Fibroblast of mammary gland (primary cell): ENCODE measurements around the gene FBXL14.

Source experiments
- DNase-seq: peaks from one replicate; pipeline ENCODE4 v3.0.0-alpha.2; 2010; ENCODE audit warnings: low read depth
- H3K4me3 ChIP-seq: 2 replicates; pipeline ENCODE4 v1.5.1; 2011; ENCODE audit warnings: low read depth, mild to moderate bottlenecking, low read length, moderate library complexity; ENCODE audit not compliant: control insufficient read depth
- TF ChIP-seq, protein P1 (sequence below): conservative IDR thresholded peaks from 2 replicates; pipeline ENCODE4 v1.5.1; 2011; ENCODE audit warnings: low read depth, low read length, inconsistent platforms; ENCODE audit not compliant: control insufficient read depth, insufficient read depth

Gene FBXL14

DNA sequence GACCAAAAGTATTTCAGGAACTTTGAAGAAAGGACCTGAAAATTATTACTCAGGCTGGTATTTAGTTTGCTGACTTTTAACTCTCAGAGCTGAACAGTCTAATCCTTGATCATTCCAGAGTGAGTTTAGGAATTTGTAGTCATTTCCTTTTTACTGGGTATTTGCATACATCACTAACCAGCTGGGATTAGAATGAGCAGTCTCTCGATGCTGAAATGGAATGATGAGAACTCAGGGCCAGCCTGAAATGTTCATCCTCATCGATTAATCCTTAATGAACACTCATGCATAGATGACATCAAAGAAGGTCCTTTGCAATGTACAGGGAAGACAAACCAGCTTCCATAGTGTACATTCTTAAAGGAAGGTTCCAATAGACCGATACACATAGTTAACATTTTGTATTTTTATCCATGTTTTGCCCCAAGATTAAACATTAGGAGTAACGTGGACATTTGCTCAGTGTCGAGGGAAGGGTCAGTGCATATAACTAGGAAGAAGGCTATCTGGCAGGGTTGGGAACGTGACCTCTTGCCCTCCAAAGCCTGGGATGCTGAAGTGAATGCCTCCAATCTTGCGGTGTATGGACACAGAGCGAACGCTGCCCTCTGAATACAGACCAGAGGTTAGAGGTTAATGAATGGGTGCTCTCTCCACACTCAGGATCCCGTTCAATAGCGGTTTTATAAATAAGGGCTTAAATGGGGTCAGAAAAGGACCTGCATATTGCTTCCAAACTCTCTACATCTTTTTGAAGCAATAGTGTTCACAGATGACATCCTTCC lies 14.5 kb downstream of the FBXL14 start:
- DNase-seq: no peak
- no peak overlapping the region for H3K4me3 ChIP-seq
- TF ChIP-seq, protein P1, sequence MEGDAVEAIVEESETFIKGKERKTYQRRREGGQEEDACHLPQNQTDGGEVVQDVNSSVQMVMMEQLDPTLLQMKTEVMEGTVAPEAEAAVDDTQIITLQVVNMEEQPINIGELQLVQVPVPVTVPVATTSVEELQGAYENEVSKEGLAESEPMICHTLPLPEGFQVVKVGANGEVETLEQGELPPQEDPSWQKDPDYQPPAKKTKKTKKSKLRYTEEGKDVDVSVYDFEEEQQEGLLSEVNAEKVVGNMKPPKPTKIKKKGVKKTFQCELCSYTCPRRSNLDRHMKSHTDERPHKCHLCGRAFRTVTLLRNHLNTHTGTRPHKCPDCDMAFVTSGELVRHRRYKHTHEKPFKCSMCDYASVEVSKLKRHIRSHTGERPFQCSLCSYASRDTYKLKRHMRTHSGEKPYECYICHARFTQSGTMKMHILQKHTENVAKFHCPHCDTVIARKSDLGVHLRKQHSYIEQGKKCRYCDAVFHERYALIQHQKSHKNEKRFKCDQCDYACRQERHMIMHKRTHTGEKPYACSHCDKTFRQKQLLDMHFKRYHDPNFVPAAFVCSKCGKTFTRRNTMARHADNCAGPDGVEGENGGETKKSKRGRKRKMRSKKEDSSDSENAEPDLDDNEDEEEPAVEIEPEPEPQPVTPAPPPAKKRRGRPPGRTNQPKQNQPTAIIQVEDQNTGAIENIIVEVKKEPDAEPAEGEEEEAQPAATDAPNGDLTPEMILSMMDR: no peak

DNA sequence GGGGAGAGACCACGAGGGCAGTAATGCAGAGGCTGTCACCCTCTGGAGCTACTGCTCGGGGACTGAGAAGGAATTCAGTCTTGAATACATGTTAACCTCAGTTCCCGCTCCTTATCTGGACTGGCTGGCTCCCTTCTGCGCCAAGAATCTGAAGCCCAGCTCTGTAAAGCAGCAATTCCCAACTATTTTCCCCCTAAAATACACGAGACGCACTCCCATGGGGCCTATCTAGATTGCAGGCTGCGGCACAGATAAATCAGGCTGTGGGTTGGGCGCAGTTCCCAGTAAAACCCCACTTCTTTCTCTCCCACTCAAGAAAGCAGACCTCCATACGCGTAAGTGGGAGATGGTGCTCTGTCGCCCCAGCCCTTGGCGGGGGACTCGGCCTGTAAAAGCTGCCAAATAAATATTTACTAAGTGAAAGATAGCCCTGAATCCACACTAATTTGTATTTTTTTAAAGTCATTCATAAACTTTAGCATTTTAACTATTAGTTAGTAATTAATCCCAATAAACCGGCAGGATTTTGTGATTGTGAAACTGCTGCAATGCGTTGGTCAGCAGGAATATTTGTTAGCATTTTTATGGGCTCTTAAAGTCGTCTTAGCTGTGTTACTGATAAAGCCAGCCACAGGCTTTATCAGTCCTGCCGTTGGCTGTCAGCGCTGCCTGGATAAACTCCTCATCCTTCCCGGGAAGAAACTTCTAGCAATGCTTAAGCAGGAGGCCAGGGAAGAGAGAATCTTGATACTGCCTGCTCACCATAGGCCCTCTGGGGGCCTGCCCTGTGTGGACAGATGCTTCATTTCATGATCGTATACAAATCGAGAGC lies 17.8 kb downstream of the FBXL14 start:
- peak overlapping the region; percentile 9 for H3K4me3 ChIP-seq
- TF ChIP-seq, protein P1: peak; percentile 11
- peak; percentile 79 for DNase-seq

DNA sequence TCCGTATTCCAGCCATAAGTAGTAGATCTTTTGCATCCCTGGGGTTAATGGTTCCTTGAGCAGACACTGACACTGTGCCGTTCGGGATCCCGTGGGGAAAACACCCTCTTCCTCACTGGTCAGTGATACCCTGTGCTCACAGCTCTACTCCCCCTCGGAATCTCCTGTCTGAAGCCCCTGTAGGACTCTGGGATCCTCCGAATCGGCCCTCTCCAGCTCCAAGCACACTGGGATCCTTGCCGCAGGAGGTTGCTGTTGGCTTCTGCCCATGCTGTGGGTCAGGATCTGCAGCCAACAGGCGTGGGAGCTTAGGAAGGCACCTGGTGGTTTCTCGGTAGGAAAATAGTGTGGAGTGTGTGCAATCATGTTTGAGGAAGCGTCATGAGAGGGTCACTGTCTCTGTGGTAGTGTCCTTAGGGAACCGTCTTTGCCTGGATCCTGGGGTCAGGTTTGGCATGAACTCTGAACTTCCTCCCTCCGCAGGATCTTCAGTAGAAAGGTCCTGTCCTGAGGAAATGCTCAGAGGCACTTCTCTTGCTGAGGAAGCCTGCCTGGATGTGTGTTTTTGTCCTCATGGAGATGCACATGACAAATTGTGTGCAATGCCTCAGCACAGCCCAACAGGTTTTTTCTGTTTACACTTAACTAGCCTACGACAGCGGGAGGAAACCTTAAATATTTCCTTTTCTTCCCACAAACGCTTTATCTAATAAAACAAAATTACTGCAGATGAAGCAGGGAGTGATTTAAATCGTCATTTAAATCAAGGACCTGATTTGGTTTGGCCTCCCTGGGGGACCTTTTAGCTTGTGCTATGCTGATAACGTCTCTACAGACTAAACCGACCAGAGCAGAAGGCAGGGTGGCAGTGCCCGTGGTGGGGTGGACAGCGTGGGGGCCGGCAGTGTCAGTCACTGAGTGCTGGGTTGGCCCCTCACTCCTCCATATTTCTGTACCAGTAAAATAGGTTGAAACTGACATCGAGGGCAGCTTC lies 18.7 kb downstream of the FBXL14 start:
- peak; percentile 66 for DNase-seq
- TF ChIP-seq, protein P1: no peak
- peak overlapping the region; percentile 0 for H3K4me3 ChIP-seq

DNA sequence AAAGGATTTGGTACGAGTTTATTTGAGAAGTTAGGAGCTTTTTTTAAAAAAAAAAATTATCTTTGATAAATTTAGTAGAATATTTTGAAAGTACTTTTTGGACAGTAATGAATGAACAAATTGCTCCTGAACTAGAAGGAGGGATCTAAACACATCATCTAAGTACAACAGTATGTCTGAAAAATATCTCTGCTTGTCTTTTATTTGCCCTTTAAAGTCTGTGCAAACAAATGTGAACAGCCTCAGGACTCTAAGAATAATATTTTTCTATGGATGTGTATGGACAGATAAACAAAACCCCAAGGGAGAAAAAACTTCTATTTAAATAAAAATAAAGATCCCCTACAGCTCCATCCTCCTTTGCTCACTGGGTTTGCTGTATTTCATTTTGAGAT lies 19.5 kb downstream of the FBXL14 start:
- TF ChIP-seq, protein P1: no peak
- DNase-seq: no peak
- no peak overlapping the region for H3K4me3 ChIP-seq

DNA sequence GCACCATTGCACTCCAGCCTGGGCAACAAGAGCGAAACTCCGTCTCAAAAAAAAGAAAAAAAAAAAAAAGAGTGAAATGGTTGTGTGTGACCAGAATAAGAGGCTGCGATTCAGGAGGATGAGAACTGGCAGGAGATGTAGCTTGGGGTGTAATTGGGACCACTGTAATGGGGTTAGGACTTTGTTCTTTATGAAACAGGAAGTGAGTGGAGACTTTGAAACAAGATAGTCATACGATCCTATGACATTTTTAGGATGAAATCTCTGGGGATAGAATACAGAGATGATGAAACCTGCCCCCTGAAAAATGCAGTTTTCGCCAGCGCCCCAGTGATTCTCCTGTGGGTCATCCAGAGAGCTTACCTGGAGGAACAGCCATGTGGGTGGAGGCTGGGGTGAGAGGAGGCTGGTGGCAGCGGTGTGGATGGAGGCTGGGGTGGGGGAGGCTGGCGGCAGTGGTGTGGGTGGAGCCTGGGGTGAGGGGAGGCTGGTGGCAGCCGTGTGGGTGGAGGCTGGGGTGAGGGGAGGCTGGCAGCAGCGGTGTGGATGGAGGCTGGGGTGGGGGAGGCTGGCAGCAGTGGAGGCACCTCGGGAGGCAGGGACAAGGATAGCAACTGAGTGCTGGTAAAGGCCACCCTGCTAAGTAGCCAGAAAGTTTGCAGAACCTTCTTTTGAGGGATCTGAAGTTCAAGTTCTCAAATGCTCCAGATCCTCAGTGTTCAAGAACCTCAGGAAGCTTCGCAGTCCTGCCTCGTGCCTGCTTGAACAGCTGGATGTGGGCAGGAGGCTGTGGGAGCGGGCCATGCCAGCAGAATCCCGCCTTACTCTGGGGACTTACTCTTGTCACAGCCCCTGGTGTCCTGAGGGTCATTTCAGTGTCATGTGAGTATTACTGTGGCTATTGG lies 20.2 kb downstream of the FBXL14 start:
- peak; percentile 43 for DNase-seq
- TF ChIP-seq, protein P1: no peak
- no peak overlapping the region for H3K4me3 ChIP-seq
